GM12874 (cell line): ENCODE results near the gene VEGFC.

Experiments used
- TF ChIP-seq, protein P1 (sequence below): IDR thresholded peaks from 2 replicates; pipeline ENCODE4 v1.5.1; 2011; ENCODE audit warnings: low read depth, mild to moderate bottlenecking, control low read depth, low read length, moderate library complexity; ENCODE audit not compliant: insufficient read depth

Gene VEGFC

DNA sequence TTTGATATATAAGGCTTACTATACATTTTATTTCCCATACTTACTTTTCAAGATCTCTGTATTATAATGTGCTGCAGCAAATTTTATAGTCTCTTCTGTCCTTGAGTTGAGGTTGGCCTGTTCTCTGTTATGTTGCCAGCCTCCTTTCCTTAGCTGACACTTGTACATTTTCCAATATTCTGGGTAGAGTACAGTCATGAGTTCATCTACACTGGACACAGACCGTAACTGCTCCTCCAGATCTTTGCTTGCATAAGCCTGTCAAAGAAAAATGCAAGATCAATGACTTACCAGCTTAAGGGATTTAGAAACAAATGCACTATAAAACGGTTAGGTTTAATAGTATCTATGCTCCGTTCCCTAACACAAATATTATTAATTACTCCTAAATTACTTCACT lies 63.2 kb downstream of the VEGFC start:
- TF ChIP-seq, protein P1, sequence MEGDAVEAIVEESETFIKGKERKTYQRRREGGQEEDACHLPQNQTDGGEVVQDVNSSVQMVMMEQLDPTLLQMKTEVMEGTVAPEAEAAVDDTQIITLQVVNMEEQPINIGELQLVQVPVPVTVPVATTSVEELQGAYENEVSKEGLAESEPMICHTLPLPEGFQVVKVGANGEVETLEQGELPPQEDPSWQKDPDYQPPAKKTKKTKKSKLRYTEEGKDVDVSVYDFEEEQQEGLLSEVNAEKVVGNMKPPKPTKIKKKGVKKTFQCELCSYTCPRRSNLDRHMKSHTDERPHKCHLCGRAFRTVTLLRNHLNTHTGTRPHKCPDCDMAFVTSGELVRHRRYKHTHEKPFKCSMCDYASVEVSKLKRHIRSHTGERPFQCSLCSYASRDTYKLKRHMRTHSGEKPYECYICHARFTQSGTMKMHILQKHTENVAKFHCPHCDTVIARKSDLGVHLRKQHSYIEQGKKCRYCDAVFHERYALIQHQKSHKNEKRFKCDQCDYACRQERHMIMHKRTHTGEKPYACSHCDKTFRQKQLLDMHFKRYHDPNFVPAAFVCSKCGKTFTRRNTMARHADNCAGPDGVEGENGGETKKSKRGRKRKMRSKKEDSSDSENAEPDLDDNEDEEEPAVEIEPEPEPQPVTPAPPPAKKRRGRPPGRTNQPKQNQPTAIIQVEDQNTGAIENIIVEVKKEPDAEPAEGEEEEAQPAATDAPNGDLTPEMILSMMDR: no peak

DNA sequence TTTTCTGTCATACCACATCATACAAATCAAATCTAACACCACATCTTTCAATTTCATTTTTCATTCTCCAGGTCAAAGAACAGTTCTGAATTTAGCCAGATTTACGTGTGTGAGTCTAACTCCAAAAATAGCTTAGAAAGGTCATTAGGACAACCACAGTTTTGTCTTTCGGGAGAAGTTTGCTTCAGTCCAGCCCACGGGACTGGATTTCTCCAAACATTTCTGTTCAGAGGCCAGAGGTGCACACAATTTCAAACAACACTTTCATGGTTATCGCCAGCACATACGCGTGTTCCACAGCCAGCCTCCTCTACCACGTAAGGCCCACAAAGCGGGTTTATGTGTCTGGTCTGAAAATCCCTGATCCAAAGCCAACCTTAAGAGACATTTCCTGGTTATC lies 65.9 kb downstream of the VEGFC start:
- TF ChIP-seq, protein P1: no peak

DNA sequence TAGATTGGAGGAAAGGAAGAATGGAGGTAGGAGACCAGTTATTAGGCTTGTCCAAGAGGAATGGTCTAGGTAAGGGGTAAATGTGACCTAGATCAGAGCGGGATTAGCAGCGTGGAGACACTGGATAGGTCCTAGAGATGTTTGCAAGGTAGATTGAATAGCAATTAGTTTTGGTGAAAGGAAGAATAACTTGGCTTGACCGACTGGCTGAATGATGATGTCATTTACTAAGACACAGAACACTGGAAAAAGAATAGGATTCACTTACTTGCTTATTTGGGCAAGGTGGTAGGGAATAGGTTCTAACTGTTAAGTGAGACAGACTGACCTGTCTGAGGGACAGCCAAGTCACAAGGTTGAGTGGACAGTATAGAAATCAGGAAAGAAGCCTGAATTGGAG lies 71.3 kb downstream of the VEGFC start:
- TF ChIP-seq, protein P1: no peak

DNA sequence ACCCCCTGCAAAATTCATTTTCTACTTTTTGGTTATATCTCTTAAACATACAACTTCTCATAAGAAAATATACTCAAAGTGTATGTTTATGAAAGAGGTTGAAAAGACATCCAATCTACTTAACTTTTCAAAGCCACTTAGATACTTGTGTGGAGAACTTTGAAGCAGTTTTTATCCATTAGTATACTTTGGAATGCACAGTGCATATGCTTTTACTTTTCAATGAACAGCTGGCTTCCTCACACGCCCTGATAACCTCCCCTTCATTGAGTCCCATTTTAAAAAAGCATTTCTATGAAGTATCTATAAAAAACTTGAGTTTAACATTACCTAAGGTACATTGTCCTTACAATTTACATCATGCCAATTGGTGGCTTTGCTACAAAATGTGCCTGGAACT lies 73.8 kb downstream of the VEGFC start:
- TF ChIP-seq, protein P1: no peak

DNA sequence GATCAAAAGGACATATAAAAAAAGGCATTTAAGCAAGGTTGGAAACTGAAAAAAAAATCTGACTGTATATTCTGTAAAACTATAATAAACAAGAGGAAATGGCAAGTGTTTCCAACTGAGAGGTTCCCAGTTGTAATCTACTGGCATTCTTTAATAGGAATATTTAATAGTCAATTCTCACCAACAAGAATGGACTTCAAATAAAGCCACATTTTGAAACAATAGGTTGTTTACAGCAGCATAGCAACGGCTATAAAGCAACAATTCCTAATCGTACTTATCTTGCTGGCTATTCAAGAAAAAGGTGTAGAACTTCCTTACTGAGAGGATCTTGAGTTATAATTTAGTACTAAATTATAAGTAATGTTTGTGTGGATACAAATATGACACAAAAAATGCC lies 75.5 kb downstream of the VEGFC start:
- TF ChIP-seq, protein P1: no peak

DNA sequence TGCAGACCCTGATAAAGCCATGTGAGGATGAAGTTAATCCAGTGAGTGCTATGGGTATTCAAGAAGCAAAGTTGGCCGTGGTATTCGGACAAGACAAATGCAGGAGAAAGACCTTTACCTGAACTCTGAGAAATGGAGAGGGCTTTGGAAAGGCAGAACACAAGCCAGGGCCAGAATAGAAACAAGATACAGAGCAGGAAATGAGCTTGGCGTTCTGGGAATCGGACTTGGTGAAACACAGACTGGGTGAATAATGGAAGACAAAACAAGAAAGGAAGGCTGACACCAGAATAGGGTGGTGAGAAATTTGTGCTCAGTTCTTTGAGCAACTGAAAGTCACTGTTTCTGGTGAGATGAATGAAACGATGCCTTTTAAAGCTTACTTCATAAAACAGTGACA lies 83.3 kb downstream of the VEGFC start:
- TF ChIP-seq, protein P1: no peak

DNA sequence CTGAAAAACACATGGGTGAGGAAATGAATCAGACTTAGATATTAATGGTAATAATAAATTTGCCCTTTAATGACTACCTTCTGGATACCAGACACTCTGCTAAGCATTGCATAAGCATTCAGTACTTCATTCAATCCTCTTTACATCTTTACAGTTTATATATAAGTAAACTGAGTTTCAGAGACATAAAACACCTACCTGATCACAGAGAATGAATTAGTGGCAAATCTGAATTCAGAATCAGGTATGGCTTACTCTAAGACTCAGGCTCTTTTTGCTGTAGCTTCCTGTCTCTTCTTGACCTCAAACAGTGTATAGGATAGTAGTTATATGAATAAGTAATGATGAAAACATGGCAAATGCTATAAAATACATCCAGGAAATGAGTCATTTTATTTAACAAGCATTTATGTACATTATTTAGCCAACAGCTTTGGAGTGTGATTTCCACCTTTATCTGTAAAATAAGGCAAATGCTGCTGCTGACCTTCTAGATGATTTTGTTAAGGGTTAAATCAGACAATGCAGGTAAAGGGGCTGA lies 83.9 kb downstream of the VEGFC start:
- TF ChIP-seq, protein P1: no peak
